Mucosa of stomach (tissue), 1 donor: ENCODE data around the gene MATN4.
A peak's percentile ranks its signal among the peaks of the same experiment; 100 is the strongest.

Experiments
- H3K27me3 ChIP-seq: one replicate; pipeline ENCODE4 v1.7.0; 2013; ENCODE audit warnings: mild to moderate bottlenecking, low read length; ENCODE audit not compliant: control insufficient read depth, insufficient read depth
- H3K36me3 ChIP-seq: one replicate; pipeline ENCODE4 v1.7.0; 2013; ENCODE audit warnings: low read length; ENCODE audit not compliant: control insufficient read depth, insufficient read depth
- H3K4me1 ChIP-seq: one replicate; pipeline ENCODE4 v1.7.0; 2013; ENCODE audit warnings: mild to moderate bottlenecking, low read length; ENCODE audit not compliant: control insufficient read depth, insufficient read depth
- H3K4me3 ChIP-seq: one replicate; pipeline ENCODE4 v1.7.0; 2013; ENCODE audit warnings: low read length
- H3K9ac ChIP-seq: one replicate; pipeline ENCODE4 v1.7.0; 2013; ENCODE audit warnings: mild to moderate bottlenecking, low read length, moderate library complexity
- H3K9me3 ChIP-seq: one replicate; pipeline ENCODE4 v1.7.0; 2013; ENCODE audit warnings: mild to moderate bottlenecking, low read length, moderate library complexity; ENCODE audit not compliant: control insufficient read depth
- donor health status: Pancreatic carcinoma.

The MATN4 gene

DNA sequence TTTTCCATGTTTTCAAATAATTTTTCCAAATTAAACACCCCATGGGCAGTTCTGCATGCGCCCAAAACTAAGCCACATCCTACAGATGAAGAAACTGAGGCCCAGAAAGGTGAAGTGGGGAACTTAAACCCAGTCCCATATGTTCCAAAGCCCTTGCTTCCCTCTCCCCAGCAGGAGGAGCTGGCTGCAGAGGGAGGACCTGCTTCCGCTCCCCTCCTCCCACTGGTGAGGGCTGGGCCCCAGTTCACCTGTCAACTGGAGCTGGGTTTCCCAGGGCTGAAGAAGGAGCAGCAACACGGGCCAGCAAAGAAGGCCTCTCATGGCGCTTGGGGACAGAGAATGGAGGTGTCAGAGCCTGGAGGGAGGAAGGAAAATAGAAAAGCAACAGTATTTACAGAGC, 2.8 kb downstream of the MATN4 start:
- Histone ChIP-seq H3K9me3 (no peaks in the 10 kb centered on the region), H3K4me3 (no peak overlapping the region), H3K27me3 (peaks cover 46% of the 10 kb centered on the region), H3K4me1 (peaks cover 16% of the 10 kb centered on the region), H3K9ac (no peak overlapping the region), H3K36me3 (no peaks in the 10 kb centered on the region)

DNA sequence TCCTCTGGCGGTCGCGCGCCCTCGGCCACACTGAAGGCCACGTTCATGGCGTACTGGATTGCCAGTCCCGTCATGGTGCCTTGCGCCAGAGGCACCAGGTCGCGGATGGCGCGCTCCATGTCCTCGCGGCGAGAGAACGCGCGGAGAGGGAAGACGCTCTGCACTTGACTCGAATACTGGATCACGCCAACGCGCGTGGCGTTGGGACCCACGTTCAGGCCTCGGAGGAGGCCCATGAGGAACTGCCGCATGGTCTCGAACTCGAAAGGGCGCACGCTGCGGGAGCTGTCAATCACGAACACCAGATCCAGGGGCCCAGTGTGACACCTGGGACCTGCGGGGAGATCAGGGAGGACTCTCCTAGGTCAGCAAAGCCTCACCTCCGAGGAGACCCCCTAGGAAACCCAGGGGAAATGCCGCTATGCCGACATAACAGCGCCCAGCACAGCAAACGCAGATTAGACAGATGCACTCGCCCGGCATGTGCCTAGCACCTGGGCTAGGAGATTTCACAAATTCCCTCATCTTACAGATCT, 3.6 kb downstream of the MATN4 start:
- Histone ChIP-seq H3K27me3 (peaks cover 46% of the 10 kb centered on the region), H3K9ac (no peak overlapping the region), H3K4me1 (peaks cover 16% of the 10 kb centered on the region), H3K36me3 (no peaks in the 10 kb centered on the region), H3K4me3 (no peak overlapping the region), H3K9me3 (no peaks in the 10 kb centered on the region)

DNA sequence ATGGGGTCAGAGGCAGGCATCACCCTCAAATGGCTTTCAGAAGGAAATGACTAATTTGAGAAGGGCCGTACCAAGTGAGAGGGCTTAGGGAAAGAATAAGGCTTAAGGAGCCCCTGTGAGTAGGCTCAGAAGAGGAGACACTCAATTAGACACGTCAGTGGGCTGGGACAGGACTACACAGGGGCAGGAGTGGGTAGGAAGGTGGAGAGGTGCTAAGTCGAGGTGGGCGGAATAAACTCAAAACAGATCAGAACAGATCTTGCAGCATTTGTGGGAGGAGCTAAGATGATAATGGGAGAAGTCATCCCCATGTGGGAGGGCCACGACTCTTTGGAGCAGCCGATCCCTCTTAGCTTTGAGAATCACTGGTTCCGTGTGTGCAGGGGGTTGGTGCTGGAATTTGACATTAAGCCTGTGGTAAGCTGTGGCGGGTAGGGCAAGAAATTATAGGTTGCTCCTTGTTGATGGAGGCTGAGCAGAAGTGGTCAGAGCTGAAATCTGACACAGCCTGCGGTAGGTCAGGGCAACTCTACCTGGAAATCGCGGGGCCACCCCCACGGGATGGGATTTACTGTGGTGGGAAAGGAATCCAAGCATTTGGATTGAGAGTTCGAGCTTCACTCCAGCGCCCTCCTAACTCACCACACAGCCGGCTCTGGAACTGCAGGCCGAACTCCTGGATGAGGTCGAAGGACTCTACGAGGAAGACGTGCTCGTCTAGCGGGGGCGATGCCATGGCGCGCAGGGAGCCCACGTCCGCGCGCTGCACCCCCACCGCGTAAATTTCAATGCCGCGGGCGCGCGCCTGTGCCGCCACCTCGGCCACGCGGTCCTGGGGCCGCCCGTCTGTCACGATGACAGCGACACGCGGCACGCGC, 4.3 kb downstream of the MATN4 start:
- H3K36me3 ChIP-seq: no peaks in the 10 kb centered on the region
- no peaks in the 10 kb centered on the region for H3K9me3 ChIP-seq
- peaks cover 16% of the 10 kb centered on the region for H3K4me1 ChIP-seq
- H3K9ac ChIP-seq: no peak overlapping the region
- H3K27me3 ChIP-seq: peaks cover 46% of the 10 kb centered on the region
- H3K4me3 ChIP-seq: no peak overlapping the region

DNA sequence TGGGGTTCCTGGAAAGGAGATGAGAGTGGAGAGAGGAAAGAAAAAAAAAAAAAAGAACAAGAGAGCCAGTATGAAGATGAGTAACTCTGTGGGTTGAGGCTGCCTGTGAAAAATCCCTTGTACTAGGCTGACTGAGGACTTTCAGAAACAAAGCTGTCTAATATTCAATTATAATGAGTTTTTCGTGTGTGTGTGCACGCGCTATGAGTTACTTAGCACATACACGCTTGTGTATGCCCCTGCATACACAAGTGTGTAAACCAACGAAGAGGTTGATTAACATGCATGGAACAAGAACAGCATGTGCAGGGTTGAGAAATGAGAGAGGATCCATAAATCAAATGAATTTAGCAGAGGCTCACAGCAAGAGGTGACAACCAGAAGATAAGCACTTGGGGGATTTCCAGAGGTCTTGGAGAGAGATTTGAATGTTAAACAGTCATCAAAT, 6.3 kb downstream of the MATN4 start:
- peaks cover 5% of the 10 kb centered on the region for H3K4me1 ChIP-seq
- H3K36me3 ChIP-seq: no peaks in the 10 kb centered on the region
- H3K9ac ChIP-seq: no peak overlapping the region
- peaks cover 33% of the 10 kb centered on the region for H3K27me3 ChIP-seq
- no peaks in the 10 kb centered on the region for H3K9me3 ChIP-seq
- no peak overlapping the region for H3K4me3 ChIP-seq

DNA sequence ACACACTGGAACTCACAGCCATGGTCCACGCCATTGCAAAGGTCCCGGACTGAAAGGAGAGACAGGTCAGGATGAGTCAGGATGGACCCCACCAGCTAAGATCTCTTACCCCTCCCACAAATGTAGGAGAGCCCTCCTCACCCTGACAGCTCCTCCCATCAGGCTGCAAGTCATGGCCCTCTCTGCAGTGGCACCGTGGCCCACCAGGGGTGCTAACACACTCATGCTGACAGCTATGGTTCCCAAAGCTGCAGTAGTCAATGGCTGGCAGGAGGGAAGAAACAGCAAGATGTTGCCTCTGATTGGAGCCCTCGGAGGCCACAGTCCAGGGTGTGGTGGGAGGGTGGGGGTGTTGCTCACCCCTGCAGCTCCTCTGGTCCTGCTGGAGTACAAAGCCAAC, 7.1 kb downstream of the MATN4 start:
- H3K4me1 ChIP-seq: no peaks in the 10 kb centered on the region
- H3K9ac ChIP-seq: no peak overlapping the region
- no peaks in the 10 kb centered on the region for H3K9me3 ChIP-seq
- H3K4me3 ChIP-seq: no peak overlapping the region
- H3K27me3 ChIP-seq: peaks cover 25% of the 10 kb centered on the region
- no peaks in the 10 kb centered on the region for H3K36me3 ChIP-seq

DNA sequence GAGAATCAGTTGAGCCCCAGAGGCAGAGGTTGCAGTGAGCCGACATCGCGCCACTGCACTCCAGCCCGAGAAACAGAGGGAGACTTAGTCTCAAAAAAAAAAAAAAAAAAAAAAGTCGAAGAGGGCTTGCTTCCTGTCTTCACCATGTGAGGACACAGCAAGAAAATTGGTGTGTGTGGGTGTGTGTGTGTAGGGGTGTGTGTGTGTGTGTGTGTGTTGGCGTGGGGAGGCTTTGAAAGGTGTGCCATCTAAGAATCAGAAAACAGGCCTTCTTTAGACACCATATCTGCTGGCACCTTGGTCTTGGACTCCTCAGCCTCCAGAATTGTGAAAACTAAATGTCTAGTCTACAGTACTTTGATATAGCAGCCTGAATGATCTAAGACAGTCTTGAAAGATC, 8.3 kb downstream of the MATN4 start:
- H3K27me3 ChIP-seq: peaks cover 17% of the 10 kb centered on the region
- H3K36me3 ChIP-seq: no peaks in the 10 kb centered on the region
- H3K9ac ChIP-seq: no peak overlapping the region
- H3K4me3 ChIP-seq: no peak overlapping the region
- no peaks in the 10 kb centered on the region for H3K4me1 ChIP-seq
- H3K9me3 ChIP-seq: no peaks in the 10 kb centered on the region

DNA sequence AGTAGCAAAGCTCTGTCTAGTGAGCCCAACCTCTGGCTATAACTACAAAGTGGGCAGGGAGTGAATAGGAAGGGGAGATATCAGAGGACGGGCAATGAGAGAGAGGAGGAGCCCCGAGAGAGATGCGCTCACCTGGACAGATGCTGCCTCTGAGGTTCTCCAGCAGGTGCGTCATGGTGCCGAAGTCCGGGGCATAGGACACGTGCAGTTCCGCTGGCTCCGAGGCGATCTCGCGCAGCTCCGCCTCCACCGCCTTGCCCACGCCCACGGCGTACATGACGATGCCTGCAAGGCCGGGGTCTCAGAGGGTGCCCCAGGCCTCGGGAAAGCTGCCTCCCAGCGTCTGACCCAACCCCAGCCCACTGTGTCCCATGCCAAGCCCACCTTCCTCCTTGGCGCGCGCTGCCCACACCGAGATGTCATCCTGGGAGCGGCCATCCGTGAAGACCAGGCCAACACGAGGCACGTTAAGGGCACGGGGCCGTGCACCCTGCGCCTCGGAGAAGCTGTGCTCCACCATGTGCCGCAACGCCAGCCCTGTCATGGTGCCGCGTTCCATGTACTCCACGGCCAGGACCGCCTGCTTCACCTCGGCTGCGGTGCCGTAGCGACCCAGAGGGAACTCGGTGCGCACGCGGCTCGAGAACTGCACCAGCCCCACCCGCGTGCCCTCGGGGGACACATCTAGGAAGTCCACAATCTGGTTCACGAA, 10.2 kb downstream of the MATN4 start:
- H3K36me3 ChIP-seq: no peaks in the 10 kb centered on the region
- H3K9me3 ChIP-seq: no peaks in the 10 kb centered on the region
- no peak overlapping the region for H3K9ac ChIP-seq
- peaks cover 7% of the 10 kb centered on the region for H3K27me3 ChIP-seq
- H3K4me1 ChIP-seq: peaks cover 10% of the 10 kb centered on the region
- H3K4me3 ChIP-seq: no peak overlapping the region

DNA sequence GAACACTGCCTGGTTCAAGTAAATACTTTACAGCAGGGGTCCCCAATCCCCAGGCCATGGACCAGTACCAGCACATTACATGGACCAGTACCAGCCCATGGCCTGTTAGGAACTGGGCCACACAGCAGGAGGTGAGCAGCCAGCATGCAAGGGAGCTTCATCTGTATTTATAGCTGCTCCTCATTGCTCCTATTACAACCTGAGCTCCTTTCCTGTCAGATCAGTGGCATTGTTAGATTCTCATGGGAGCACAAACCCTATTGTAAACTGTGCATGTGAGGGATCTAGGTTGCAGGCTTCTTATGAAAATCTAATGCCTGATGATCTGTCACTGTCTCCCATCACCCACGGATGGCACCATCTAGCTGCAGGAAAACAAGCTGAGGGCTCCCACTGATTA, 13.4 kb downstream of the MATN4 start:
- Histone ChIP-seq H3K27me3 (peaks cover 9% of the 10 kb centered on the region), H3K9ac (no peak overlapping the region), H3K36me3 (no peaks in the 10 kb centered on the region), H3K4me3 (no peak overlapping the region), H3K9me3 (no peaks in the 10 kb centered on the region), H3K4me1 (peaks cover 14% of the 10 kb centered on the region)

DNA sequence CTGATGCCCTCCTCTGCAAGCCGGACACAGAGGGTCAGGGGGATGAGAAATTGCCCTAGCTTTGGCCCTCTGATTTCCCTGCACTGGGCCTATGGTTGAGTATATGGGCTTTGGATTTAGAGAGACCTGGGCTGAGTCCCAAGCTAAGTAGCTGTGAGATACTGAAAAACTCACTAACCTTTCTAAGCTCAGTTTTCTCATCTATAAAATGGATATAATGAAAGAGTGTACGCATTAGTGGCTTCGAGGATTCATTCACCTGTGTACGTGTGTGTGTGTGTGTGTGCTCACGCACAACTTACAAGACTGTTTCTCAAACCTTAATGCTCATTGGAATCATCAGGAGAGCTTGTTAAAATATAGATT, 14.1 kb downstream of the MATN4 start:
- peak overlapping the region; percentile 29 for H3K4me3 ChIP-seq
- peaks cover 9% of the 10 kb centered on the region for H3K27me3 ChIP-seq

DNA sequence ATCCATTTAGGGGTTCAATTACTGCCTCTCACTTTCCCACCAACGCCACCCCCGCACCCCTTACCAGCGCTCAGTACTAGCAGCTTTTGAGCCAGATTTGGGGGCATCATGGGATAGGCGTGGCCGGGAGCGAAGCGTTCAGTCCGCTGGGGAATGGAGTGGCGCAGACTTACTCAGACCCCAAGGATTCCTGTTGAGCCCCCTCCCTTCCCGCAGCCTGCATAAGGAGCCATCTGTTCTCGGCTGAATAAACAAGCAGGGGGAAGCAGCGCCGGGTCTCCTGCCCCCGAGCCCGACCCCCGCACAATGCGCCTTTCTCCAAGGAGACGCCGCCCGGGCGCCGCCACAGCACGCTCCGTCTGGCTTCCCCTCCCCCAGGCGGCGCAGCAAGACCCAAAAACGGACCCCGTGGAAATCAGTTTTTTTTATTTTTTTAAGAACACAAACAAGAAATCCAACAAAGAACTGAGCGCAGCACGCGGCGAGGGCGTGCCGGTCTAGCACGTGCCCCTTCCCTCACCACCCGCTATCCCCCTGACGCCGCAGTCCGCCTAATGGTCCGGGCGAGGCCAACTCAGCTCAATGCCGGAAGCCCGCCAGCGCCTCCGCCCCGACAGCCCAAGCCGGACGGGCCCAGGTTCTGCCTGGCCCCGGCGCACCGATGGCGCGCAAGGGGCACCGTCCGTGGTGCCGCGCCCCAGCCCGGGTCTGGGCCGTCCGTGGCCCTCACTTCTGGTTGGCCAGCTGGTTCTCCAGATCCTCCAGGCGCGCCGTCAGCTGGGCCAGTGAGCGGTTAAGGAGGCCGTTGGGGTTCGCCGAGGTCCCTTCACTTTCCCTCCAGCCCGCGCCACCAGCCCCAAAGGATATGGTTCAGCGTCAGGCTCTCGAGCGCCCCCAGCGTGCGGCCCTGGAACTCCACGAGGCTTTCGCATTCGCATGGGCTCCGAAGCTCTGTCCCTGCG, 14.8 kb downstream of the MATN4 start:
- Histone ChIP-seq H3K4me1 (peaks cover 14% of the 10 kb centered on the region), H3K4me3 (peak overlapping the region; percentile 29), H3K9me3 (no peaks in the 10 kb centered on the region), H3K9ac (peak overlapping the region; percentile 42), H3K36me3 (no peaks in the 10 kb centered on the region), H3K27me3 (peaks cover 9% of the 10 kb centered on the region)

More for the DNA sequence above, 14.1 kb downstream of the MATN4 start:
- H3K4me1 ChIP-seq: peaks cover 14% of the 10 kb centered on the region
- no peaks in the 10 kb centered on the region for H3K9me3 ChIP-seq
- no peaks in the 10 kb centered on the region for H3K36me3 ChIP-seq
- H3K9ac ChIP-seq: no peak overlapping the region

DNA sequence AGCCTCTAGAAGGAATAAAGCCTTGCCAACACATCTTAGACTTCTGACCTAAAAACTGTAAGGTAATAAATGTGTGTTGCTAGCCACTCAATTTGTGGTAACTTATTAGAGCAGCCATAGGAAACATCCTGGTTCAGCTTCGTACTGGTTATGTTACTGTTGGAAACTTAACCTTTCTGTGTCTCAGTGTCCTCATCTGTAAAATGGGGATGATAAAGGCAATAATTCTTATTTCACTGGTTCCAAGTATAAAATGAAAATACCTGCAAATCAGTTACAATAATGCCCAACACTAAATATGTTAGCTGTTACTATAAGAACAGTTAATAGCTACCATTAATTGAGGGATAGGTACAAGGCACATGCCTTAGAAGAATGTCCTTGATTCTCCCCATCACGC, 15.8 kb downstream of the MATN4 start:
- H3K9ac ChIP-seq: no peak overlapping the region
- H3K4me3 ChIP-seq: no peak overlapping the region
- no peaks in the 10 kb centered on the region for H3K36me3 ChIP-seq
- peaks cover 9% of the 10 kb centered on the region for H3K27me3 ChIP-seq
- no peaks in the 10 kb centered on the region for H3K9me3 ChIP-seq
- H3K4me1 ChIP-seq: peaks cover 14% of the 10 kb centered on the region
